ENCODE results near the gene DISP1.
"Not testable (repeated sequence)": the region's sequence is repeated elsewhere in the genome, so short reads cannot be mapped to it uniquely, and the experiment has no call there.

The DISP1 gene

DNA sequence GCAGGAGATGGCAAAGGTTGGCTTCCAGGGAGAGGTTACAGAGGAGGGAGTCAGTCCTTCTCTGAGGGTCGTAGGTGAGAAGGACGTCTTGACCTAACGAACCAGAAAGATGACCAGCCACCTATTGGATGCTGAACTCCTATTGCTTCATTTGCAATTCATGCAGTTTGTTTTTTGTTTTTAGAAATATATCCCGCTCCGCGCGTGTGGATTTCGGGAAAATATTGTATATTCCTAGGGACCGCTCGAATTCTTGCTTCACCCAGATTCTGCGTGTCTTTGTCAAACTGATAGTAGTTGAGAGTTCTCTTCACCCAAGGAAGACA, 564 bp downstream of the DISP1 start:
- peaks cover 15% of the 10 kb centered on the region for H3K4me1 ChIP-seq (ENCODE audit: insufficient read depth, low read length)
- no peaks in the 10 kb centered on the region for H3K27me3 ChIP-seq (ENCODE audit: insufficient read depth, low read length)
- no peaks in the 10 kb centered on the region for H3K36me3 ChIP-seq (ENCODE audit: insufficient read depth, low read length)
- H2AFZ ChIP-seq (ENCODE audit: low read depth, low read length) = peak overlapping the region; percentile 96
- peak overlapping the region; percentile 92 for H3K4me3 ChIP-seq (ENCODE audit: low read length)
- H3K9me3 ChIP-seq (ENCODE audit: low read length) = no peaks in the 10 kb centered on the region

DNA sequence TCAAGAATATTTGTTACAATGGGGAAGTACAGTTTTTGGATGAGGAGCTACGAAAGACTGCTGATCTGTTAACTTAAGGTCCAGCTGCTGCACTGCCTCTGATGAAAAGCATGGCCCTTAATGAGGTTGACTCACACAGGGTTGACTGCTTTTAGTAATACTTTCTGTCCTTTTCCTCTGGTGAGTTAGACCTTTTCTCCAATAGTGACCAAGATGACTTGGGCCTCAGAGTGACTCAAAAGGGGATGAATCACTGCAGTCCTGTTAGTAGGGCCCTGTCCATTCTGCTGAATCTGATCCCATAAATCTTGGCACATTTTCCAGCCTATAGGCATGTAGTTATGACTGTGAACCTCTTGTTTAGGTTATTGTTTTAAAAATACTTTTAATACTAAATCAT, 2.7 kb downstream of the DISP1 start:
- Histone ChIP-seq H3K9me3 (ENCODE audit: low read length) (no peaks in the 10 kb centered on the region), H3K36me3 (ENCODE audit: insufficient read depth, low read length) (no peaks in the 10 kb centered on the region), H3K27me3 (ENCODE audit: insufficient read depth, low read length) (no peaks in the 10 kb centered on the region), H3K4me1 (ENCODE audit: insufficient read depth, low read length) (peaks cover 15% of the 10 kb centered on the region), H3K4me3 (ENCODE audit: low read length) (no peak overlapping the region), H2AFZ (ENCODE audit: low read depth, low read length) (no peak overlapping the region)

DNA sequence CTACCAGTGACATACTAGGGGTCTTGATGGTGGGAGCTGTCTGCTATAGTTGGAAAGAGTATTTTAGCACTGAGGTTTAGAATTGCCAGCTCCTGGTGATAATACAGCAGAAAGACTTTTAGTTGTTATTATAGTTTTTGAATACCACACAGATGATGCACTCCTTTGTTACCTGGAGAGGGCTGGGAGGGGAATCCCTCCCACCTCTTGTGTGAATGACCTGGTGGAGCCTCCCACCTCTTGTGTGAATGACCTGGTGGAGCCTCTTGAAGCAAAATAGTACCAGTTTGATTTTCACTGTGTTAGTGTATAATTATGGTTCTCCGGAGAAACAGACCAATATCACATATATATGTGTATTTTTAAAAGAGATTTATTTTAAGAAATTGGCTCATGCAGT, 3.3 kb downstream of the DISP1 start:
- no peaks in the 10 kb centered on the region for H3K9me3 ChIP-seq (ENCODE audit: low read length)
- no peaks in the 10 kb centered on the region for H3K27me3 ChIP-seq (ENCODE audit: insufficient read depth, low read length)
- H2AFZ ChIP-seq (ENCODE audit: low read depth, low read length) = no peak overlapping the region
- no peak overlapping the region for H3K4me3 ChIP-seq (ENCODE audit: low read length)
- H3K4me1 ChIP-seq (ENCODE audit: insufficient read depth, low read length) = peaks cover 15% of the 10 kb centered on the region
- no peaks in the 10 kb centered on the region for H3K36me3 ChIP-seq (ENCODE audit: insufficient read depth, low read length)

DNA sequence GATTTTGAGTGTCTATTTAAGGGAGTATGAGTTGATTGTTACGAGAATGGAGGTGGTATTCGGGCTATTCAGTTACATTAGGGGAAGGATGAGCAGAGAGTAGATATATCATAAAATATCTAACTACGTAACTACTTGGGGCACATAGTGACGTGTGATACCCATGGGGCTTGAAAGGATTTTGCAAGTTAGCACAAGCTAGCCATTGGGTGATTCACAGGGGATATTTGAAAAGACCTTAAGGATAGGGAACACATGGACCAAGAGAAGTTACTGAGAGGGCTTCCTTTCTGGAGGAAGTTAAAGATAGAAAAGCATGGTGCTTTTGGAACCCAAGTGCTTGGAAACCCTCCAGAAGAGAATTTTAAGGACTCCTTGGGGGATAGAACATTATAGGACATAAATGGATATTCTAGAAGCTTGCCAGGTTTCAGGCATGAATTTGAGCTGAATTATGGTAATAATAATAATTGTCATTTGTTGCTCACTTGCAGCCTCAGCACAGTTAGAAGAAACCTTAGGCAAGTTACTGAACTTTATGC, 5.4 kb downstream of the DISP1 start:
- Histone ChIP-seq H3K4me3 (ENCODE audit: low read length) (no peak overlapping the region), H3K4me1 (ENCODE audit: insufficient read depth, low read length) (peaks cover 25% of the 10 kb centered on the region), H3K36me3 (ENCODE audit: insufficient read depth, low read length) (no peaks in the 10 kb centered on the region), H2AFZ (ENCODE audit: low read depth, low read length) (no peak overlapping the region), H3K9me3 (ENCODE audit: low read length) (no peaks in the 10 kb centered on the region), H3K27me3 (ENCODE audit: insufficient read depth, low read length) (no peaks in the 10 kb centered on the region)

DNA sequence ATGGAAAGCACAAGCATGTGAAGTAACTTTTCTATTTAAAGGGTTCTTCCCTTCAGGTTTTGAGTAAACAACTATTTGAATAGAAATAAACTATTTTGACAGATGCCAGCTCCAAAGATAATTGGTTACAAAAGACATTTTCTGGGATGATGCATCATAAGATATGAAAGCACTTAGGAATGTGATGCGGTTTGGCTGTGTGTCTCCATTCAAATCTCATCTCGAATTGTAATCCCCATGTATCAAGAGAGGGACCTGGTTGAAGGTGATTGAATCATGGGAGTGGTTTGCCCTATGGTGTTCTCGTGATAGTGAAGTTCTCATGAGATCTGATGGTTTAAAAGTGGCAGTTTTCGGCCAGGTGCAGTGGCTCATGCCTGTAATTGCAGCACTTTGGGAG, 6.4 kb downstream of the DISP1 start:
- Histone ChIP-seq H3K27me3 (ENCODE audit: insufficient read depth, low read length) (no peaks in the 10 kb centered on the region), H3K36me3 (ENCODE audit: insufficient read depth, low read length) (no peaks in the 10 kb centered on the region), H2AFZ (ENCODE audit: low read depth, low read length) (no peak overlapping the region), H3K9me3 (ENCODE audit: low read length) (no peaks in the 10 kb centered on the region), H3K4me3 (ENCODE audit: low read length) (no peak overlapping the region), H3K4me1 (ENCODE audit: insufficient read depth, low read length) (peaks cover 19% of the 10 kb centered on the region)

DNA sequence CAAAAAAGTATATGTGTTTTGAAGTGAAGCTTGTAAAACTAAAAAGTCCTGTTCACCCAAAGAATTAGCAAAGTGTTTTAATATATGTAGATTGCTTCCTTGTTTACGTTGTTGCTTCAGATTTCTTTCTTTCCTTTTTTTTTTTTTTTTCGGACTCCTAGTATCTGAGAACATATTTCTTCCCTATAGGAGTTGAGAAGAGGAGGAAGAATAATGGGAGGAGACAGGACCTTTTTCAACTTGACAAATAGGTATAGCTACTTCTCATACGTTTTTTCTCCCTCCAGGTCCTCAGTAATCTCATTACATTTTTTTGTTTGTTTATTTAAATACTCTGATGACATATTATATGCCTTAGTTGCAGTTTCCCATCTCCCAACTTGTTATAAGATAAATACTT, 8.9 kb downstream of the DISP1 start:
- Histone ChIP-seq H3K9me3 (ENCODE audit: low read length) (no peaks in the 10 kb centered on the region), H3K36me3 (ENCODE audit: insufficient read depth, low read length) (no peaks in the 10 kb centered on the region), H3K27me3 (ENCODE audit: insufficient read depth, low read length) (no peaks in the 10 kb centered on the region), H2AFZ (ENCODE audit: low read depth, low read length) (no peak overlapping the region), H3K4me3 (ENCODE audit: low read length) (no peak overlapping the region), H3K4me1 (ENCODE audit: insufficient read depth, low read length) (peaks cover 12% of the 10 kb centered on the region)

DNA sequence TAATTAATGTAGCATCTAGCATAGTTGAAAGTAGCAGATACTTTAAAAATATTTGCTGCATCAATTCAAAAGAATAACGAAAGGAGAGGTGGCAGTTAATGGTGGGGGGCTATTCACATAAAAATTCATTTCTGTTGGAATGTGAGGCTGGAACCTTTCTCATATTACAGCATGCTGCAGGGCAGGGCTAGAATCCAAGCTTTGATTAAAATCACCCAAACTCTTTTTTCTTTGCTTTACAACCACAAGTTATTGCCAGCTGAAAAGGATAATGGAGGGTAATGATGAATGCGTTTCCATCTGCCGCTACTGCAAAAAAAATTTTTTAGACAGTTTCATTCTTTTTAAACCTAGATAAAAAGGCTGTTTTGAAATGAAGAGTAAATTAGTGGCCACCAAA, 9.8 kb downstream of the DISP1 start:
- Histone ChIP-seq H3K27me3 (ENCODE audit: insufficient read depth, low read length) (no peaks in the 10 kb centered on the region), H3K36me3 (ENCODE audit: insufficient read depth, low read length) (no peaks in the 10 kb centered on the region), H3K4me1 (ENCODE audit: insufficient read depth, low read length) (peaks cover 12% of the 10 kb centered on the region), H3K9me3 (ENCODE audit: low read length) (no peaks in the 10 kb centered on the region), H2AFZ (ENCODE audit: low read depth, low read length) (no peak overlapping the region), H3K4me3 (ENCODE audit: low read length) (no peak overlapping the region)

DNA sequence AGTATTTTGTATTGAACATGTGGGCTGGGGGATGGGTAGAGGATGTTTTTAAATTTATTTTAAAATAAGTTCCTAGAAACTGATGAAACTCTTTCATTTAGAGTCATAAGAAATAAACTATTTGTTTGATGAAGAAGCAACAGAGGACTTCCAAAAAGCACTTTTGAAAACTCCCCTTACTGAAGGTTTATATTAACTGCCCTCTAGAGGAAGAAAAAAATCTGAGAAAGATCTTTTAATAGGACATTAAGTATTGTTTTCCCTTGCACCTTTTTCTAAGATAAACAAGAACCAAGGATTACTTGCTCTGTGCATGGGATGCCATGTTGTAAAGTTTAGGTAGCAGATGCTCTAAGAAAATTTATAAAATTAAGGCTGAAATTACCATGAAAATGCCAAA, 14.1 kb downstream of the DISP1 start:
- Histone ChIP-seq H3K36me3 (ENCODE audit: insufficient read depth, low read length) (no peaks in the 10 kb centered on the region), H3K4me3 (ENCODE audit: low read length) (no peak overlapping the region), H3K4me1 (ENCODE audit: insufficient read depth, low read length) (peaks cover 12% of the 10 kb centered on the region), H3K27me3 (ENCODE audit: insufficient read depth, low read length) (no peaks in the 10 kb centered on the region), H2AFZ (ENCODE audit: low read depth, low read length) (no peak overlapping the region), H3K9me3 (ENCODE audit: low read length) (no peaks in the 10 kb centered on the region)

DNA sequence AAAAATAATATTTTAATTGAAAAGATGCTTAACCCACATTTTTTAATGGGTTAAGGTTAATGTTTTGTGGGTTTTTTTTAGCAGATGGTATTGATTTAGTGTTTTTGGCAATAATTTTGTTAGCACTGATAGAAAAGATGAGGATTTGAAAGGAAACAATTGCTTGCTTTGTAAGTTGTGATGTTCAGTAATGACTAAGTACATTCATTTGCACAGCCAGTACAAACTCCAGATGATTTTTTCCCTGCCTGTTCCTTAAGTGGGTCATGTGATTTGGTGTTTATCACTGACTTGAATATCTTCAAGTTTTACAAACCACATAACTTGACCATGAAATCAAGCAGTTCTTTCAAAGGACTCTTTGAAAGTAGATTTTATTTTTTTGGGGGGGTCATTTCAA, 15.0 kb downstream of the DISP1 start:
- H3K4me3 ChIP-seq (ENCODE audit: low read length) = no peak overlapping the region
- no peak overlapping the region for H2AFZ ChIP-seq (ENCODE audit: low read depth, low read length)
- no peaks in the 10 kb centered on the region for H3K9me3 ChIP-seq (ENCODE audit: low read length)
- no peaks in the 10 kb centered on the region for H3K36me3 ChIP-seq (ENCODE audit: insufficient read depth, low read length)
- H3K4me1 ChIP-seq (ENCODE audit: insufficient read depth, low read length) = peaks cover 3% of the 10 kb centered on the region
- H3K27me3 ChIP-seq (ENCODE audit: insufficient read depth, low read length) = no peaks in the 10 kb centered on the region

DNA sequence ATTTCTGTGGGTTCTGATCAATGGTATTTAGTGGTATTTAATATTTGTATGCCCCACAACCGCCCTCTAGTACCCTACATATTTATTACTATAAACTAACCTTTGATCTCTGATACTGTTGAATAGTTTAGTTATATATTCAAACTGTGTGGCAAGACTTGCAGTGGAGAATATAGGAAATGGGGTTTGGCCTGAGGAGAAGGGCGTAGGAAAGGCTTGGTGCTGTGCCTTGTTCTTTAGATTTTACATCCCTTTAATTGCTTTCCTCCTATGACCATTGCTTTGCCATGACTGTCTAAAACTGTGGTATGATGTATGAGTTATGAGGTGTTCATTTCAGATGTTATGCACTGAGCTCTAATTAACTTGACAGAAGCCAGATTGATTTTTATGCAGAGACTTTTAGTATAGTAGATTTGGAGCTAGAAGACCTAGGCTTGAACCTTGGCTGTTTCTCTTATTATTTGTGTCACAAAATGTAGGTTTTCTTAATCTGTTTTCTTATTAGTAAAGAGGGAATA, 18.6 kb downstream of the DISP1 start:
- Histone ChIP-seq H3K4me3 (ENCODE audit: low read length) (no peak overlapping the region), H3K27me3 (ENCODE audit: insufficient read depth, low read length) (no peaks in the 10 kb centered on the region), H2AFZ (ENCODE audit: low read depth, low read length) (no peak overlapping the region), H3K9me3 (ENCODE audit: low read length) (no peaks in the 10 kb centered on the region), H3K4me1 (ENCODE audit: insufficient read depth, low read length) (no peaks in the 10 kb centered on the region), H3K36me3 (ENCODE audit: insufficient read depth, low read length) (no peaks in the 10 kb centered on the region)

DNA sequence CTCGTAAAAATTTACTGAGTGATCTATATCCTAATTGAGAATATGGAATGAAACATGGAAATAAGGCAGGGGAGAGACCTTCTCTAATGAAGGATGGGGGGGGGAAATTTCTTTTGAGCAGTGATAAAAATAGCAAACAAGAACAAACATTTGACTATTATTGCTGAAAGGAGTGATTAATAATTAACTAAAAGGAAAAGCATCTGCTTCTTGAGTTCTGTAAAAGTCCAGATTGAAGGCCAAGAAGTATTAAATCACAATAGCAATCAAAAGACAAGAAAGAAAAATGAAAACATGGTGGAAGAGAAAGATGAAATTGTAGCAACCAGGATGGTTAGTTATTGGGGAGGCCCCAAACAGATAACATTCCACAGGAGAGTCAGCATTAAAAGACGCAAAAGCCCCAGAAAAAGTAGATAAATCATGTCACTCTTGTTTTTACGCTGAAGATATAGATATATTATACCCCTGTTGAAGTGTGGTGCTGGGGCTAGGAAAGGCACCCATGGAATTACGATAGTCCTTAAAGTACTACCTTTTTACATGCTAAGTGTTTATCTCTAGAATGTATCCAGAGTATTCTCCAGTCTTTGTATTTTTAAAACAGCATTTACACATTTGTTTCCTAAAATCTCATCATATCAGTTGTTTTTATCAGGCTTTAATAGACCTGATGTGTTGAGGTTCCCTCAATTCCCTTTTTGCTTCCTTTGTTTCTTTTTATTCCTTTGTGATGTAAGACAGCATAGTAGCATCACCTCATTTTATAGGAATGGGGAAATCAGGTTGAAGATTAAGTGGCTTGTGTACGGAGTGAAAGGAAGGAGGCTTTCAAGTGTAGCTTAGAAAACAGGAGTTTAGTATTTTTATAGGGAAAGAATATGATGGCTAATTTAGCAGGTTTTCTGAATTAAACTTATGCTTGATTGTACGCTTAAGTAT, 28.9 kb downstream of the DISP1 start:
- H3K36me3 ChIP-seq (ENCODE audit: insufficient read depth, low read length) = no peaks in the 10 kb centered on the region
- peaks cover 4% of the 10 kb centered on the region for H3K9me3 ChIP-seq (ENCODE audit: low read length)
- H2AFZ ChIP-seq (ENCODE audit: low read depth, low read length) = no peak overlapping the region
- no peaks in the 10 kb centered on the region for H3K27me3 ChIP-seq (ENCODE audit: insufficient read depth, low read length)
- H3K4me1 ChIP-seq (ENCODE audit: insufficient read depth, low read length) = peaks cover 17% of the 10 kb centered on the region
- H3K4me3 ChIP-seq (ENCODE audit: low read length) = no peak overlapping the region

DNA sequence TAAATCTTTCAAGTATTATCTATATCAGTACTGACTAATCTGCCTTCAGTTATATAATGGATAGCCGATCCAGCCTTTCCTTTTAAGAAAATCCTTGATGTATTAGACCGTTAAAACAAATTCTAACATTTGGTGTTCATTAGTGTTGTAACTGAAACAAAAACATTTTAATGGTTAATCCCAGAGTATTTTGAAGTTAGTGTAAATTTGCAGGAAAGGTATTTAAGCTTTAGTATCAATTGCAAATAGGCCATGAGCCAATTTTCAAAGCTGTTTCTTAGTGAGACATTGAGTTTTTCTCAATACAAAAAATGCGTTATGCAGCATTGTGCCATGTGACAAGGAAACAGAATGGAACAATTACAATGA, 29.6 kb downstream of the DISP1 start:
- Histone ChIP-seq H3K4me3 (ENCODE audit: low read length) (no peak overlapping the region), H2AFZ (ENCODE audit: low read depth, low read length) (no peak overlapping the region), H3K4me1 (ENCODE audit: insufficient read depth, low read length) (peaks cover 17% of the 10 kb centered on the region), H3K9me3 (ENCODE audit: low read length) (no peaks in the 10 kb centered on the region), H3K36me3 (ENCODE audit: insufficient read depth, low read length) (no peaks in the 10 kb centered on the region), H3K27me3 (ENCODE audit: insufficient read depth, low read length) (no peaks in the 10 kb centered on the region)

DNA sequence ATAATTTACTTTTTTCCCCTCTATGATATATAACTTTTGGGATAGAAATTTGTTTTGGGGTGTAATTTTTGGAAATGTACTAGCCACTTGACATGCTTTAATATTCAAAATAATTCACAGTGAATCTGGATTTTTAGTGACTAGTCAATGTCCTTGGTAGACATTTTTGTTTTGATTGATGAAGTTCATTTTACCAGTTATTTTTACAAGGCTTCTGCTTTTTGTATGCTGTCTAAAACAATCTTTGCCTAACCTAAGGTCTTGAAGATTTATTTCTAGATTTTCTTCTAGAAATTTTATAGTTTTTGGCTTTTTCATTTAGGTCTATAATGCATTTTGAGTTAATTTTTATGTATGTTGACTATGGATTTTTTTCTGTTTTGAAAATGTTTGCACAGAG, 30.9 kb downstream of the DISP1 start:
- no peak overlapping the region for H2AFZ ChIP-seq (ENCODE audit: low read depth, low read length)
- H3K36me3 ChIP-seq (ENCODE audit: insufficient read depth, low read length) = no peaks in the 10 kb centered on the region
- H3K4me3 ChIP-seq (ENCODE audit: low read length) = no peak overlapping the region
- no peaks in the 10 kb centered on the region for H3K27me3 ChIP-seq (ENCODE audit: insufficient read depth, low read length)
- H3K4me1 ChIP-seq (ENCODE audit: insufficient read depth, low read length) = peaks cover 17% of the 10 kb centered on the region
- H3K9me3 ChIP-seq (ENCODE audit: low read length) = no peaks in the 10 kb centered on the region

DNA sequence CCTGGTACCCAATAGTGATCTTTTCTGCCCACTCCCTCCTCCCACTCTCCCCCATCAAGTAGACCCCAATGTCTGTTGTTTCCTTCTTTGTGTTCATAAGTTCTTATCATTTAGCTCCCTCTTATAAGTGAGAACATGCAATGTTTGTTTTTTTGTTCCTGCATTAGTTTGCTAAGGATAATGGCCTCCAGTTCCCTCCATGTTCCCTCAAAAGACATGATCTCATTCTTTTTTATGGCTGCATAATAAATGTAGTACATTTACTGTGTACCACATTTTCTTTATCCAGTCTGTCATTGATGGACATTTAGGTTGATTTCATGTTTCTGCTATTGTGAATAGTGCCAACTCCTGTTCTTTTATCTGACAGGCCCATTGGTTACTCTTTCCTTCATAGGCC, 35.7 kb downstream of the DISP1 start:
- not testable (repeated sequence) for H3K27me3 ChIP-seq (ENCODE audit: insufficient read depth, low read length); H3K9me3 ChIP-seq (ENCODE audit: low read length); H2AFZ ChIP-seq (ENCODE audit: low read depth, low read length); H3K4me1 ChIP-seq (ENCODE audit: insufficient read depth, low read length); H3K36me3 ChIP-seq (ENCODE audit: insufficient read depth, low read length); H3K4me3 ChIP-seq (ENCODE audit: low read length)
